ENCODE data around the gene SDK1. TPM values are rescaled to one million over a fixed set of nuclear protein-coding genes. Genes with fewer than 3 reads are reported as not detected.

The SDK1 gene
- total RNA-seq, 1 donor, result 0.27 TPM

DNA sequence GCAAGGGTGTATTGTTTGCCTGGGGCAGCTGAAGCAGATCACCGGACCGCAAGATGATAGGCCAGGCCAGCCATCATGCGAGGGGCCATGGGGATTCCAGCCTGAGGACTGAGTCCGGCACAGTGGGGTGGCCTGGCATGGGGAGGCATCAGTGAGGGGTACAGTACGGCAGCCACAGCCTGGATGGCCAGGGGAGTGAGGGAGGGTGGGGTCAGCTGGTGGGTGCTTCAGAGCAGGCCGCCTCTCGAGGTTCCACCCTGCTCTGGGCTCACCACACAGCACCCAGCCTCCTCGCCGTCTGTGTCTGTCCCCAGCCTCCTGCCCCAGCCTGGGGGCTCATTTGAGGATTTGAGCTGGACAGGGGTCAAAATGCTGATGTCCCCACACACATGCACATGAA is 872.6 kb downstream of the SDK1 start:
- no peak for DNase-seq (ENCODE audit: low read depth)
- H3K4me3 ChIP-seq (ENCODE audit: low read depth, low read length), result no peak overlapping the region
- TF ChIP-seq, protein P1, sequence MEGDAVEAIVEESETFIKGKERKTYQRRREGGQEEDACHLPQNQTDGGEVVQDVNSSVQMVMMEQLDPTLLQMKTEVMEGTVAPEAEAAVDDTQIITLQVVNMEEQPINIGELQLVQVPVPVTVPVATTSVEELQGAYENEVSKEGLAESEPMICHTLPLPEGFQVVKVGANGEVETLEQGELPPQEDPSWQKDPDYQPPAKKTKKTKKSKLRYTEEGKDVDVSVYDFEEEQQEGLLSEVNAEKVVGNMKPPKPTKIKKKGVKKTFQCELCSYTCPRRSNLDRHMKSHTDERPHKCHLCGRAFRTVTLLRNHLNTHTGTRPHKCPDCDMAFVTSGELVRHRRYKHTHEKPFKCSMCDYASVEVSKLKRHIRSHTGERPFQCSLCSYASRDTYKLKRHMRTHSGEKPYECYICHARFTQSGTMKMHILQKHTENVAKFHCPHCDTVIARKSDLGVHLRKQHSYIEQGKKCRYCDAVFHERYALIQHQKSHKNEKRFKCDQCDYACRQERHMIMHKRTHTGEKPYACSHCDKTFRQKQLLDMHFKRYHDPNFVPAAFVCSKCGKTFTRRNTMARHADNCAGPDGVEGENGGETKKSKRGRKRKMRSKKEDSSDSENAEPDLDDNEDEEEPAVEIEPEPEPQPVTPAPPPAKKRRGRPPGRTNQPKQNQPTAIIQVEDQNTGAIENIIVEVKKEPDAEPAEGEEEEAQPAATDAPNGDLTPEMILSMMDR (IDR thresholded peaks at IDR 0.05; ENCODE audit: insufficient read depth, low read length), result no peak

- no peak overlapping the region for H3K4me3 ChIP-seq (ENCODE audit: low read depth, low read length)
- TF ChIP-seq, protein P1 (IDR thresholded peaks at IDR 0.05; ENCODE audit: insufficient read depth, low read length), result no peak
- no peak for DNase-seq (ENCODE audit: low read depth)
These were observed 873.0 kb downstream of the SDK1 start for GRCh38 chr7:4174016-4174415.

DNA sequence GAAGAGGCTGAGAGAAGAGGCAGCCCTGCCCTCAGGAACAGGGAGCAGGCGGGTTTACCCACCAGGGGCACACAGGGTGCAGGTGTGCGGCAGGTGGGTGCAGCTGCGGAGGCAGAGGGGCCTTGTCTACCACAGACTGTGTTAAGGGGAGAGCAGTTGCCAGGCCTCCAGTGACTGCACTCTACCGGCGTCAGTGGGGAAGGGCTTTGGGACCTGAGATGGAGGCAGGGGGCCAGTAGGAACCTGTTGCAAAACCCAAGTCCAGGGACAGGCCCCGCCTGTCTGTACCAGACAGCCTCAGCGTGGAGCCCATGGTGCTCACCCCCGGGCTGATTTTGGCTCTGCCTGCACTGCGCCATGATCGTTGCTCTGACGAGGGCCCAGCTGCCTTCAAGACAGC is 873.4 kb downstream of the SDK1 start:
- TF ChIP-seq, protein P1 (IDR thresholded peaks at IDR 0.05; ENCODE audit: insufficient read depth, low read length), result no peak
- DNase-seq (ENCODE audit: low read depth), result no peak

DNA sequence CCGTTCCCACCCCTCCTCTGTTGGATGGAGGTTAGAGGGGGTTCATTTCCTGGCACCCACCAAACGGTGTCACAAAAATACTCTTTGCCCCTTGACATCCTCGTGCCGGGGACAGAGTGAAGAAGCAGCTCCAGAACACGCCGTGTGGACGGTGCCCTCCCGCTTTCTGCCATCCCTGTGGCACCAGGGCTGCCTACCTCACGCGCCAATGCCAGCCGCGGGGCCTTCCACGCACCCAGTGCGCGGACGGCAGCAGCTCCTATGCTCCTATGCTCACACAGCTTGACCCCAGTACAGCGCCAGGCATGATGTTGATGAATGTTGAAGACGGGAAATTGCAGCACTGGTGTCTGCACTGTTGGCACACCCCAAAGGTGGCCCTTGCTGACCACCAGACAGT is 873.8 kb downstream of the SDK1 start:
- DNase-seq (ENCODE audit: low read depth), result no peak
- H3K4me3 ChIP-seq (ENCODE audit: low read depth, low read length), result no peak overlapping the region
- TF ChIP-seq, protein P1 (IDR thresholded peaks at IDR 0.05; ENCODE audit: insufficient read depth, low read length), result no peak

More for the DNA sequence above, 873.4 kb downstream of the SDK1 start:
- H3K4me3 ChIP-seq (ENCODE audit: low read depth, low read length), result no peak overlapping the region

GRCh38 chr7:4175346-4175973 is 874.4 kb downstream of the SDK1 start:
- DNase-seq (ENCODE audit: low read depth), result no peak
- TF ChIP-seq, protein P1 (IDR thresholded peaks at IDR 0.05; ENCODE audit: insufficient read depth, low read length), result no peak
- H3K4me3 ChIP-seq (ENCODE audit: low read depth, low read length), result no peak overlapping the region

DNA sequence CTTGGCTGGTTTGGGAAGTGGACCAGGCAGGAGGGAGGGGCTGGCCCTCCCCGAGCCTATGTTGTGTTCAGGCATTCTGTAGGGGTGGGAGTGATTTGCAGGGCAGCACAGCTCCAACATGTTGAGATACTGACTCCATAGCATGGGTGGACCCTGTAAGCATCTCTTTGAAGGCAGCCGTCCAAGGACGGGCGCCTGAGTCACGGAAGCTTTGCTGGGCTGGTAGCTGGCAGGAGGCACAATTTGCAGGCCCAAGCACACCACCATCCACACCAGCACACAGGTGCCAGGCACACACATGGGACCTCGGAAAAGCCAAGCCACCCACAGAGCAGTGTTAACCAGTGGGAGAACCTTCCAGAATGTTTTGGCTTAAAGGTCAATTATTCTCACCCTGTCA is 875.9 kb downstream of the SDK1 start:
- TF ChIP-seq, protein P1 (IDR thresholded peaks at IDR 0.05; ENCODE audit: insufficient read depth, low read length), result no peak
- no peak overlapping the region for H3K4me3 ChIP-seq (ENCODE audit: low read depth, low read length)
- DNase-seq (ENCODE audit: low read depth), result no peak

DNA sequence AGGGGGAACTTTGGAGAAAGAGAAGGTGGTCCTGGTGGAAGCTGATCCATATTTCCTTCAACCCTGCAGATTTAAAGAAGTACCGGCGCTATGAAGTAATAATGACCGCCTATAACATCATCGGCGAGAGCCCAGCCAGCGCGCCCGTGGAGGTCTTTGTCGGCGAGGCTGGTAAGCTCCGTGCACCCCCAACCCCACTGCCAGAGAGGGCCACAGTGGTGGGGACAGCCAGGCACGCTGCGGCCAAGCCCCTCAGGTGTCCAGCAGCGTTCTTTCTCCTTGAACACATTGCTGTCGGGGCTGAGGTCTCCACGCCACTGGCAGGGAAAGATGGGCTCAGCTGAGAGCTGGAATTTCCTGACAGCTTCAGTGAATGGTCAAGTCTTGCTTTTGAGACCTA is 877.4 kb downstream of the SDK1 start:
- TF ChIP-seq, protein P1 (IDR thresholded peaks at IDR 0.05; ENCODE audit: insufficient read depth, low read length), result no peak
- DNase-seq (ENCODE audit: low read depth), result no peak
- H3K4me3 ChIP-seq (ENCODE audit: low read depth, low read length), result no peak overlapping the region

Data from fibroblast of the aortic adventitia (primary cell).